K562 (cell line): ENCODE data around the gene HTR3B. TPM values are rescaled to one million over a fixed set of nuclear protein-coding genes. Genes with fewer than 3 reads are reported as not detected.

Experiments
- ATAC-seq: fragments of 200-7000 bp; cut with Tn5 transposase; 3 replicates; pipeline ENCODE4 v1.9.1; 2020; ENCODE audit warnings: moderate library complexity
- BruUV-seq: library from RNA; stranded (reverse); fragments of 400-500 nt; replicated peaks from 2 replicates; lab custom pipeline; 2021; lab: Mats Ljungman, UMichigan
- CTCF ChIA-PET: fragments of 300-600 bp; formaldehyde crosslinking; extraction: SDS; loops from one replicate; lab custom pipeline; 2021; ENCODE audit warnings: low intra/inter-chr PET ratio; lab: Yijun Ruan, JAX
- POLR2A ChIA-PET: fragments of 300-600, 350-650 bp; sonication (Branson Sonifier 250); formaldehyde crosslinking; extraction: SDS; loops from one replicate; lab custom pipeline; 2021; ENCODE audit warnings: antibody characterized with exemption, inconsistent platforms; lab: Yijun Ruan, JAX
- DNase-seq, 4 experiments: peaks; one replicate each; pipeline versions ENCODE4 v3.0.0 to v3.0.0-alpha.2; 2011 to 2018; ENCODE audit warnings: low spot score in 3 of 4, mixed read lengths in 3 of 4; ENCODE audit errors: extremely low read depth in 1 of 4
- FAIRE-seq: peaks from 2 replicates; lab custom pipeline; 2011; peaks lifted over from hg19 to GRCh38; lab: Jason Lieb, UNC
- H2AFZ ChIP-seq: 2 replicates; pipeline ENCODE4 v1.6.0; 2011; ENCODE audit warnings: low read depth, low read length, control low read depth, inconsistent platforms
- H3K27ac ChIP-seq: fragments of 200-600 bp; 3 replicates; pipeline ENCODE4 v1.8.0; 2011; ENCODE audit warnings: low read depth, mild to moderate bottlenecking, control low read depth, inconsistent platforms, low read length, moderate library complexity, mixed read lengths; ENCODE audit errors: extremely low read depth
- H3K27me3 ChIP-seq, 2 experiments: fragments of 300-600 bp in 1 of 2; 2 replicates in 1 of 2; 3 replicates in 1 of 2; pipeline versions ENCODE4 v1.6.0 to v1.8.0; 2011; ENCODE audit warnings: inconsistent platforms in 2 of 2, low read length in 2 of 2, mild to moderate bottlenecking in 1 of 2, mixed read lengths in 1 of 2, moderate library complexity in 1 of 2; ENCODE audit not compliant: control insufficient read depth in 2 of 2, insufficient read depth in 2 of 2
- H3K36me3 ChIP-seq: fragments of 300-600 bp; 3 replicates; pipeline ENCODE4 v1.8.0; 2011; ENCODE audit warnings: mild to moderate bottlenecking, low read length, inconsistent platforms; ENCODE audit not compliant: control insufficient read depth, insufficient read depth
- H3K4me1 ChIP-seq, 2 experiments: fragments of 200-600 bp in 1 of 2; replicated peaks in 1 of 2; 2 replicates in 1 of 2; 3 replicates in 1 of 2; pipeline versions ENCODE4 v1.5.1 to v1.8.0; 2011; ENCODE audit warnings: inconsistent platforms in 2 of 2, low read length in 2 of 2, mild to moderate bottlenecking in 1 of 2, mixed read lengths in 1 of 2, moderate library complexity in 1 of 2; ENCODE audit not compliant: control insufficient read depth in 2 of 2, insufficient read depth in 2 of 2
- H3K4me2 ChIP-seq: 2 replicates; pipeline ENCODE4 v1.6.1; 2011; ENCODE audit warnings: low read length, control low read depth, inconsistent platforms, mixed read lengths; ENCODE audit not compliant: insufficient read depth
- H3K4me3 ChIP-seq: fragments of 200-600 bp; sonication (generic), shearing (Covaris generic); 2 replicates; pipeline ENCODE4 v1.5.1; 2016; ENCODE audit warnings: control low read depth, inconsistent platforms
- H3K79me2 ChIP-seq: fragments of 200-600 bp; 3 replicates; pipeline ENCODE4 v1.8.0; 2011; ENCODE audit warnings: low read length, inconsistent platforms; ENCODE audit not compliant: control insufficient read depth, insufficient read depth
- H3K9ac ChIP-seq, 2 experiments: 2 replicates each; pipeline versions ENCODE4 v1.6.0 to v1.6.1; 2011; ENCODE audit warnings: low read depth in 2 of 2, low read length in 2 of 2, control low read depth in 1 of 2, inconsistent platforms in 1 of 2, mild to moderate bottlenecking in 1 of 2, mixed read lengths in 1 of 2; ENCODE audit not compliant: insufficient read depth in 1 of 2
- H3K9me1 ChIP-seq: one replicate; pipeline ENCODE4 v1.6.0; 2011; ENCODE audit warnings: inconsistent platforms, mild to moderate bottlenecking, low read length, moderate library complexity; ENCODE audit not compliant: control insufficient read depth, insufficient read depth
- H3K9me3 ChIP-seq: replicated peaks from 2 replicates; pipeline ENCODE4 v1.5.1; 2011; ENCODE audit warnings: low read depth, low read length, inconsistent platforms; ENCODE audit not compliant: control insufficient read depth, insufficient read depth
- H4K20me1 ChIP-seq: replicated peaks from 2 replicates; pipeline ENCODE4 v1.6.1; 2011; ENCODE audit warnings: low read length, inconsistent platforms, mixed read lengths; ENCODE audit not compliant: control insufficient read depth, insufficient read depth
- ARHGAP35 ChIP-seq: fragments of 450-650 bp; IDR thresholded peaks from 2 replicates; pipeline ENCODE4 v1.6.1; 2018; ENCODE audit not compliant: partially characterized antibody
- BRF1 ChIP-seq: IDR thresholded peaks from 3 replicates; pipeline ENCODE4 v1.6.1; 2011; ENCODE audit warnings: borderline replicate concordance, mild to moderate bottlenecking; ENCODE audit not compliant: insufficient read length; ENCODE audit errors: extremely low read depth
- L3MBTL2 ChIP-seq: fragments of 450-650 bp; IDR thresholded peaks from 2 replicates; pipeline ENCODE4 v1.6.1; 2016; ENCODE audit warnings: mild to moderate bottlenecking, moderate library complexity
- MAZ ChIP-seq, 2 experiments: fragments of 450-650 bp in 1 of 2; sonication (generic) in 1 of 2; formaldehyde crosslinking; IDR thresholded peaks in 1 of 2; conservative IDR thresholded peaks in 1 of 2; 2 replicates each; pipeline versions ENCODE4 v1.4.0 to v1.5.0; 2020; ENCODE audit warnings: mild to moderate bottlenecking in 1 of 2, missing genetic modification reagents in 1 of 2
- NUFIP1 ChIP-seq: fragments of 450-650 bp; IDR thresholded peaks from 2 replicates; pipeline ENCODE4 v1.6.1; 2018; ENCODE audit not compliant: partially characterized antibody
- POLR2G ChIP-seq: fragments of 200-400 bp; formaldehyde crosslinking; IDR thresholded peaks from 2 replicates; pipeline ENCODE4 v1.6.1; 2017; ENCODE audit warnings: low read depth, mild to moderate bottlenecking, antibody characterized with exemption, low read length, moderate library complexity
- PTRF ChIP-seq: fragments of 450-650 bp; IDR thresholded peaks from 2 replicates; pipeline ENCODE4 v1.6.1; 2016; ENCODE audit warnings: mild to moderate bottlenecking, missing genetic modification characterization, missing compliant biosample characterization
- TBL1XR1 ChIP-seq, 2 experiments: IDR thresholded peaks; 2 replicates each; pipeline ENCODE4 v1.6.1; 2012; ENCODE audit warnings: improper control_type of control experiment in 2 of 2, low read length in 2 of 2, mild to moderate bottlenecking in 1 of 2
- TCF3 ChIP-seq: sonication (generic); formaldehyde crosslinking; IDR thresholded peaks from 2 replicates; pipeline ENCODE4 v1.4.0; 2020; ENCODE audit warnings: mild to moderate bottlenecking, missing genetic modification reagents
- TRIM28 ChIP-seq: fragments of 450-650 bp; IDR thresholded peaks from 2 replicates; pipeline ENCODE4 v1.6.1; 2017
- XRCC3 ChIP-seq: fragments of 450-650 bp; IDR thresholded peaks from 2 replicates; pipeline ENCODE4 v1.6.1; 2017; ENCODE audit warnings: mild to moderate bottlenecking, moderate library complexity
- ZFPM2 ChIP-seq: fragments of 250-450 bp; sonication (Bioruptor Pico); IDR thresholded peaks from 2 replicates; pipeline ENCODE4 v1.5.1; 2022; ENCODE audit warnings: mild to moderate bottlenecking
- ZNF239 ChIP-seq: fragments of 250-450 bp; sonication (Bioruptor Pico); IDR thresholded peaks from 2 replicates; pipeline ENCODE4 v1.4.0; 2020; ENCODE audit warnings: mild to moderate bottlenecking
- ZNF280B ChIP-seq: fragments of 250-450 bp; sonication (Bioruptor Pico); IDR thresholded peaks from 2 replicates; pipeline ENCODE4 v1.5.1; 2021; ENCODE audit warnings: mild to moderate bottlenecking
- ZNF589 ChIP-seq: fragments of 200-800 bp; sonication (Bioruptor generic); IDR thresholded peaks from 2 replicates; pipeline ENCODE4 v1.6.1; 2016; ENCODE audit warnings: low read depth, missing genetic modification characterization, missing compliant biosample characterization
- in situ Hi-C: fragments of 300-500 bp; cut with MboI; formaldehyde crosslinking; loops from 4 replicates; pipeline ENCODE4 v1.15.0; 2018; ENCODE audit warnings: inconsistent platforms, mixed read lengths
- intact Hi-C: fragments of 100-400 bp; cut with micrococcal nuclease; formaldehyde crosslinking; loops from 2 replicates; pipeline ENCODE4 v1.14.2; 2022
- polyA plus RNA-seq, 8 experiments: library from polyadenylated mRNA; depleted of rRNA in 4 of 8; stranded (reverse) in 5 of 8; unstranded in 3 of 8; fragments of >200 nt; fragmentation: Nextera tagmentation in 2 of 8; fragmentation: Illumina TruSeq in 1 of 8; extraction: Ambion mirVana in 2 of 8; extraction: Trizol in 1 of 8; gene quantifications; 2 replicates each; pipeline versions ENCODE4 v1.2.1 to v1.2.3, GENCODE V29; 2011 to 2014; ENCODE audit warnings: inconsistent platforms in 1 of 8, missing spikeins in 1 of 8
- total RNA-seq, 7 experiments: library from RNA; depleted of rRNA in 6 of 7; stranded (reverse); fragments of >200 nt in 6 of 7; fragmentation: Illumina TruSeq in 2 of 7; extraction: Trizol in 2 of 7; gene quantifications; 2 replicates each; pipeline versions ENCODE4 v1.2.1 to v1.2.3, GENCODE V29; 2011 to 2021; ENCODE audit warnings: low replicate concordance in 1 of 7

The HTR3B gene
- total and polyA plus RNA-seq, 9 of the 15 experiments (the other 6 are each of a cell fraction or from before 2014, with no cell fraction given), result not detected

GRCh38 chr11:113982306-113982705 lies 77.7 kb downstream of the HTR3B start:
- intact Hi-C loops, result no loop called here
- ATAC-seq (no peak), DNase-seq (no peak), FAIRE-seq (no peak)
- Histone ChIP-seq H3K79me2 (no peaks in the 10 kb centered on the region), H3K9me1 (no peaks in the 10 kb centered on the region), H3K4me1 (no peaks in the 10 kb centered on the region), H4K20me1 (no peaks in the 10 kb centered on the region; the same call in 1 of the 2 replicates), H3K27me3 (peaks cover 18 to 72% of the 10 kb centered on the region in 2 experiments), H3K4me2 (no peak overlapping the region), H3K27ac (no peak overlapping the region), H3K9ac (no peak overlapping the region), H3K4me3 (no peak overlapping the region), H3K36me3 (no peaks in the 10 kb centered on the region), H2AFZ (no peak overlapping the region), H3K9me3 (no peaks in the 10 kb centered on the region)
- TF ChIP-seq TRIM28 (no peak), BRF1 (no peak), POLR2G (no peak), ZNF280B (CRISPR knock-in tag) (no peak), MAZ (CRISPR knock-in tag; conservative IDR thresholded peaks at IDR 0.05 in 1 of 2, IDR thresholded peaks at IDR 0.05 in 1 of 2) (no peak), NUFIP1 (no peak), PTRF (tag) (no peak), TCF3 (CRISPR knock-in tag) (no peak), L3MBTL2 (no peak), ZFPM2 (CRISPR knock-in tag) (no peak), ZNF239 (CRISPR knock-in tag) (no peak), ZNF589 (no peak), ARHGAP35 (no peak), TBL1XR1 (IDR thresholded peaks at IDR 0.05; ENCODE audit: low read length in 2 of 2) (no peak), XRCC3 (no peak)
- POLR2A ChIA-PET, result interaction anchor here (0.9 kb wide), 1 partner anchor 14 kb away, joined by 3 read pairs; no protein-coding TSS in a partner anchor
- in situ Hi-C loops, result no loop called here
- no TSS peak for BruUV-seq
- CTCF ChIA-PET, result no interaction called here
